ENCODE results near the gene PAK3. TPM values are rescaled to one million over a fixed set of nuclear protein-coding genes. Genes with fewer than 3 reads are reported as not detected.
A peak's percentile ranks its signal among the peaks of the same experiment; 100 is the strongest.

Gene PAK3
- total and polyA plus RNA-seq, 2 experiments from 2014 or later: 2.4 to 2.9 TPM

DNA sequence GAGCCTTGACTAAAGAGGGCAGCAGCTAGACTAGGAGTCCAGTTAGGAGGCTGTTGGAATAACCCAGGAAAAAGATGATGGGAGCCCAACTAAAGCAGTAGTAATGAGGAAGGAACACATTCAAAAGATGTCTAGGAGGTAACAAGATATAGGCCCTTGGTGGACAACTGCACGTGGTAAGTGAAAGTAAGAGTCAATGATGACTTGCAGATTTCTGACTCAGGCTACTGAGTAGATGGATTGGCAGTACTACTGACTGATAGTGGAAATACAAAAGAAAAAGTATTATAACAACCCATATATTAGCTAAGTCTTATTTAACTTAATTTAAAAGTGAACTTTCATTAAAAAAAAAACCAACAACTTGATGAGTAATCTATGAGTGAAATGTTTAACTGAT is 74.0 kb downstream of the PAK3 start:
- Histone ChIP-seq H3K36me3 (replicated peaks; ENCODE audit: insufficient read depth, low read depth) (no peaks in the 10 kb centered on the region), H3K27me3 (no peaks in the 10 kb centered on the region), H3K9me2 (replicated peaks; ENCODE audit: insufficient read depth) (no peaks in the 10 kb centered on the region), H3K4me1 (ENCODE audit: insufficient read depth) (no peaks in the 10 kb centered on the region), H3K79me2 (no peaks in the 10 kb centered on the region), H3K4me3 (no peak overlapping the region), H2AFZ (no peak overlapping the region), H3K4me2 (no peak overlapping the region), H3K9me3 (ENCODE audit: low read depth) (no peaks in the 10 kb centered on the region), H3K27ac (no peak overlapping the region), H4K20me1 (ENCODE audit: insufficient read depth, poor library complexity, severe bottlenecking) (no peaks in the 10 kb centered on the region)
- DNase-seq (ENCODE audit: low spot score): no peak
- 68% methylated on average over 1 of the region's 1 CpG for WGBS (ENCODE audit: low lambda C conversion rate, missing lambda C conversion rate)
- TF ChIP-seq EZH2 (IDR thresholded peaks at IDR 0.05; ENCODE audit: borderline replicate concordance) (no peak), EZH2phosphoT487 (IDR thresholded peaks at IDR 0.05; ENCODE audit: low read depth, severe bottlenecking, unreplicated experiment) (no peak)
- TF ChIP-seq, protein P1, sequence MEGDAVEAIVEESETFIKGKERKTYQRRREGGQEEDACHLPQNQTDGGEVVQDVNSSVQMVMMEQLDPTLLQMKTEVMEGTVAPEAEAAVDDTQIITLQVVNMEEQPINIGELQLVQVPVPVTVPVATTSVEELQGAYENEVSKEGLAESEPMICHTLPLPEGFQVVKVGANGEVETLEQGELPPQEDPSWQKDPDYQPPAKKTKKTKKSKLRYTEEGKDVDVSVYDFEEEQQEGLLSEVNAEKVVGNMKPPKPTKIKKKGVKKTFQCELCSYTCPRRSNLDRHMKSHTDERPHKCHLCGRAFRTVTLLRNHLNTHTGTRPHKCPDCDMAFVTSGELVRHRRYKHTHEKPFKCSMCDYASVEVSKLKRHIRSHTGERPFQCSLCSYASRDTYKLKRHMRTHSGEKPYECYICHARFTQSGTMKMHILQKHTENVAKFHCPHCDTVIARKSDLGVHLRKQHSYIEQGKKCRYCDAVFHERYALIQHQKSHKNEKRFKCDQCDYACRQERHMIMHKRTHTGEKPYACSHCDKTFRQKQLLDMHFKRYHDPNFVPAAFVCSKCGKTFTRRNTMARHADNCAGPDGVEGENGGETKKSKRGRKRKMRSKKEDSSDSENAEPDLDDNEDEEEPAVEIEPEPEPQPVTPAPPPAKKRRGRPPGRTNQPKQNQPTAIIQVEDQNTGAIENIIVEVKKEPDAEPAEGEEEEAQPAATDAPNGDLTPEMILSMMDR (IDR thresholded peaks at IDR 0.05; ENCODE audit: poor library complexity): no peak

DNA sequence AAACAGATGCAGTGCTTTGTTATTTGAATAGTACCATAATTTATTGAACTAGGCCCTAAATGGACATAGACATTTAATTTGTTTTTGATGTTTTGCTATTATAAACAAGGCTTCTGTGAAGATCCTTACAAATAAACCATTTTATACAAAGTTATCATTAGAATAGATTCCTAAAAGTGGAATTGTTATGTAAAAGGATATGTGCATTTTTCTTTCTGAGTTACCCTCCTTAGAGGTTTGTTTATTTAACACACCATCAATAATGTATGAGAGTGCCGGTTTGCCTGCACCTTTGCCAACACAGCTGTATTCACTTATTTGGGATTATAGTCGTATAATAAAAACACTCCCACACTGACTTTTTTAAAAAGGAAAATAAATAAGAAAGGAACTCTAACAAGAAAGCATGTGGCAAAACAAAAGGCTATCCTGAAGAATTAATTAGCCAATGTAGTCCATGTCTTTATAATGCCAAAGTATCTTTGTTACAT is 84.8 kb downstream of the PAK3 start:
- H3K9me3 ChIP-seq (ENCODE audit: low read depth): no peaks in the 10 kb centered on the region
- no peak for DNase-seq (ENCODE audit: low spot score)
- H3K27ac ChIP-seq: peak overlapping the region; percentile 18
- no peaks in the 10 kb centered on the region for H3K27me3 ChIP-seq
- no peaks in the 10 kb centered on the region for H4K20me1 ChIP-seq (ENCODE audit: insufficient read depth, poor library complexity, severe bottlenecking)
- no peaks in the 10 kb centered on the region for H3K36me3 ChIP-seq (replicated peaks; ENCODE audit: insufficient read depth, low read depth)
- H3K4me1 ChIP-seq (ENCODE audit: insufficient read depth): peaks cover 3% of the 10 kb centered on the region
- peak; percentile 98 for TF ChIP-seq EZH2phosphoT487 (IDR thresholded peaks at IDR 0.05; ENCODE audit: low read depth, severe bottlenecking, unreplicated experiment)
- TF ChIP-seq EZH2 (IDR thresholded peaks at IDR 0.05; ENCODE audit: borderline replicate concordance): no peak
- TF ChIP-seq, protein P1 (IDR thresholded peaks at IDR 0.05; ENCODE audit: poor library complexity): no peak
- H3K4me2 ChIP-seq: no peak overlapping the region
- 51% methylated on average over 2 of the region's 2 CpGs for WGBS (ENCODE audit: low lambda C conversion rate, missing lambda C conversion rate)
- no peak overlapping the region for H2AFZ ChIP-seq
- no peak overlapping the region for H3K4me3 ChIP-seq
- no peaks in the 10 kb centered on the region for H3K9me2 ChIP-seq (replicated peaks; ENCODE audit: insufficient read depth)
- no peaks in the 10 kb centered on the region for H3K79me2 ChIP-seq

DNA sequence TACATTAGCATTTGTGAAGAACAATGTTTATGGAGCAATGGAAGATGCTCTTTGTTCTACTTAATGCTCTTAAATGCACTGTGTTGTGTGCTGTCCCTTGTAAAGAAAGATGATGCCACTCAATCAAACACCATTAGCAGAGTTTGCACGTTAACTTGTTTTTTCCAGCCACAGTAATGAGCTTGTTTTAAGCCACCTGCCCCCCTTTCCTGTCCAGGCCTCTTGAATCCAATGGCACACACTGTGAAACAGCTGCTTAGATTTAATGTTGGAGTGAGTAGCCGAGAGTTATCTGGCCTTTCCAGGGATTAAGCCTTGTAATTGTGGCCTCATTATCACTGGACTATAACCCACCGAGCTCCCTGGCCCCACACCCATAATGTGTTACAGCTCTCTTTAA is 86.0 kb downstream of the PAK3 start:
- Histone ChIP-seq H3K36me3 (replicated peaks; ENCODE audit: insufficient read depth, low read depth) (no peaks in the 10 kb centered on the region), H3K4me1 (ENCODE audit: insufficient read depth) (peaks cover 3% of the 10 kb centered on the region), H3K9me3 (ENCODE audit: low read depth) (no peaks in the 10 kb centered on the region), H3K9me2 (replicated peaks; ENCODE audit: insufficient read depth) (no peaks in the 10 kb centered on the region), H3K4me3 (no peak overlapping the region), H3K27ac (peak overlapping the region; percentile 18), H3K79me2 (no peaks in the 10 kb centered on the region), H2AFZ (no peak overlapping the region), H4K20me1 (ENCODE audit: insufficient read depth, poor library complexity, severe bottlenecking) (no peaks in the 10 kb centered on the region), H3K27me3 (no peaks in the 10 kb centered on the region), H3K4me2 (no peak overlapping the region)
- no peak for DNase-seq (ENCODE audit: low spot score)
- WGBS (ENCODE audit: low lambda C conversion rate, missing lambda C conversion rate): 28% methylated on average over 3 of the region's 3 CpGs
- TF ChIP-seq, protein P1 (IDR thresholded peaks at IDR 0.05; ENCODE audit: poor library complexity): no peak
- TF ChIP-seq EZH2phosphoT487 (IDR thresholded peaks at IDR 0.05; ENCODE audit: low read depth, severe bottlenecking, unreplicated experiment) (no peak), EZH2 (IDR thresholded peaks at IDR 0.05; ENCODE audit: borderline replicate concordance) (no peak)

DNA sequence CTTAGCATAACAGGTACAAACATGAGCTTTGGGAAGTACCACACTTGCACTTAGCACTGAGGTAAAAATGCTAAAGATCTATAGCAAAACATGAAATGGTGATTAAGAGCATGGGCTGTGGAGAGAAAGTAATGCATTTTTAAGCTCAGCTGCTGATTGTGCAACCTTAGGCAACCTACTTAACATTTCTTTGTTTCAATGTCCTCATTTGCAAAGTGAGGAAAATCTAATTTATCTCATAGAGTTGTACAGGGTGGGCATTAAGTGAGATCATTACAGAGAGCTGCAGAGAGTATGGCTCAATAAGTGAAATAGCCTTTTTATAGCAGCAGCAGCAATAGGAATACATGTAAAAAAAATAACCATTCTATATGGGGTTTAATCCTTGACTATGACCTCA is 87.0 kb downstream of the PAK3 start:
- no peaks in the 10 kb centered on the region for H3K36me3 ChIP-seq (replicated peaks; ENCODE audit: insufficient read depth, low read depth)
- no peak for TF ChIP-seq EZH2phosphoT487 (IDR thresholded peaks at IDR 0.05; ENCODE audit: low read depth, severe bottlenecking, unreplicated experiment)
- TF ChIP-seq, protein P1 (IDR thresholded peaks at IDR 0.05; ENCODE audit: poor library complexity): no peak
- TF ChIP-seq EZH2 (IDR thresholded peaks at IDR 0.05; ENCODE audit: borderline replicate concordance): no peak
- H3K9me2 ChIP-seq (replicated peaks; ENCODE audit: insufficient read depth): no peaks in the 10 kb centered on the region
- H3K4me2 ChIP-seq: no peak overlapping the region
- H3K27me3 ChIP-seq: no peaks in the 10 kb centered on the region
- no peaks in the 10 kb centered on the region for H4K20me1 ChIP-seq (ENCODE audit: insufficient read depth, poor library complexity, severe bottlenecking)
- H3K4me1 ChIP-seq (ENCODE audit: insufficient read depth): peaks cover 3% of the 10 kb centered on the region
- H3K27ac ChIP-seq: no peak overlapping the region
- H2AFZ ChIP-seq: no peak overlapping the region
- DNase-seq (ENCODE audit: low spot score): no peak
- no peaks in the 10 kb centered on the region for H3K9me3 ChIP-seq (ENCODE audit: low read depth)
- H3K4me3 ChIP-seq: no peak overlapping the region
- no peaks in the 10 kb centered on the region for H3K79me2 ChIP-seq
